ENCODE measurements around the gene TMCC1. TPM values are rescaled to one million over a fixed set of nuclear protein-coding genes. Genes with fewer than 3 reads are reported as not detected.
"Not testable (repeated sequence)": the region's sequence is repeated elsewhere in the genome, so short reads cannot be mapped to it uniquely, and the experiment has no call there.

TMCC1 gene
- total RNA-seq, 2 experiments from 2014 or later, result 13.6 to 14.3 TPM

DNA sequence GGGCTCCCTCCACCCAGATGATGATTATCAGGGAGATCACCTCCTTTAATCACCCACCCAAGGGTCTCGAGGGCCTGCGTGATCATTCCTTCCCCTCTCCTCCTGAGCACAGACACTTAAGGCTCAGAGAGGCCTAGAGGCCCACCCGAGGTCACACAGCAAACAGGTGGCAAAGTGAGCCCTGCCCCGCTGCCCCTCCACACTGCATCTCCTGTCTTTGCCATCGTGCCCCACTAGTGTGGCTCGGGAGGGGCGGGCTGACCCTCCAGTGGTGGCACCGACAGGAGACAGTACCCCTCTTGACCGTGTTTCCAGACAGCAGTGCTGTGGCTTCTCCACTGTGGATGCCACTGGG lies 282.1 kb downstream of the TMCC1 start:
- H3K4me1 Mint-ChIP-seq (ENCODE audit: low read depth), result peaks cover 3% of the 10 kb centered on the region
- H3K27ac Mint-ChIP-seq, result no peak overlapping the region
- no peak overlapping the region for H3K4me3 Mint-ChIP-seq
- no peaks in the 10 kb centered on the region for H3K36me3 Mint-ChIP-seq (ENCODE audit: low read depth)
- H3K27me3 Mint-ChIP-seq (ENCODE audit: low read depth), result peaks cover 4% of the 10 kb centered on the region
- H3K9me3 Mint-ChIP-seq, result no peaks in the 10 kb centered on the region
- intact Hi-C loops (cut with micrococcal nuclease), result no loop called here
- CTCF ChIA-PET, result no interaction called here
- no peak for DNase-seq

DNA sequence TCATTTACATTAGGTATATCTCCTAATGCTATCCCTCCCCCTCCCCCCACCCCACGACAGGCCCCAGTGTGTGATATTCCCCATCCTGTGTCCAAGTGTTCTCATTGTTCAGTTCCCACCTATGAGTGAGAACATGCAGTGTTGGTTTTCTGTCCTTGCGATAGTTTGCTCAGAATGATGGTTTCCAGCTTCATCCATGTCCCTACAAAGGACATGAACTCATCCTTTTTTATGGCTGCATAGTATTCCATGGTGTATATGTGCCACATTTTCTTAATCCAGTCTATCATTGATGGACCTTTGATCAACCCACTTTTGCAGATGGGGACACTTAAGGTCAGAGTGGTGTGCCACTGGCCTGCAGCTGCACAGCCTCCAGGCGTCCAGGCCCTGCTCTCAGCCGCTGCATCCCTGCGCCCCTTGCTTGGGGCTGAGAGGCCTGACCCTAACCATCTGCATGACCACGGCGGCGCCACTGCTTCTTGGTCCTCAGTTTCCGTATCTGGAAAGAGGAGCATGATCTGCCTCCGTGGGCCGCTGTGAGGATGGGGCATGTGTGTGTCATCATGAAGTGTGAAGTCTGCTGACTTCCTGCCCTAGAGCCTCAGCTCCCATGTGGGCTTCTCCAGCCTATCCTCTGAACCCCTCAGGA lies 282.6 kb downstream of the TMCC1 start:
- intact Hi-C loops (cut with micrococcal nuclease); H3K27ac Mint-ChIP-seq; H3K27me3 Mint-ChIP-seq (ENCODE audit: low read depth); H3K4me3 Mint-ChIP-seq; H3K9me3 Mint-ChIP-seq; CTCF ChIA-PET; DNase-seq; H3K36me3 Mint-ChIP-seq (ENCODE audit: low read depth); H3K4me1 Mint-ChIP-seq (ENCODE audit: low read depth): not testable (repeated sequence)

GRCh38 chr3:129610276-129610675 lies 283.2 kb downstream of the TMCC1 start:
- Mint-ChIP-seq H3K4me1 (ENCODE audit: low read depth) (peaks cover 7% of the 10 kb centered on the region), H3K36me3 (ENCODE audit: low read depth) (peaks cover 2% of the 10 kb centered on the region), H3K27ac (no peak overlapping the region), H3K4me3 (no peak overlapping the region), H3K9me3 (no peaks in the 10 kb centered on the region), H3K27me3 (ENCODE audit: low read depth) (peaks cover 7% of the 10 kb centered on the region)
- CTCF ChIA-PET, result no interaction called here
- no peak for DNase-seq
- intact Hi-C loops (cut with micrococcal nuclease), result no loop called here

DNA sequence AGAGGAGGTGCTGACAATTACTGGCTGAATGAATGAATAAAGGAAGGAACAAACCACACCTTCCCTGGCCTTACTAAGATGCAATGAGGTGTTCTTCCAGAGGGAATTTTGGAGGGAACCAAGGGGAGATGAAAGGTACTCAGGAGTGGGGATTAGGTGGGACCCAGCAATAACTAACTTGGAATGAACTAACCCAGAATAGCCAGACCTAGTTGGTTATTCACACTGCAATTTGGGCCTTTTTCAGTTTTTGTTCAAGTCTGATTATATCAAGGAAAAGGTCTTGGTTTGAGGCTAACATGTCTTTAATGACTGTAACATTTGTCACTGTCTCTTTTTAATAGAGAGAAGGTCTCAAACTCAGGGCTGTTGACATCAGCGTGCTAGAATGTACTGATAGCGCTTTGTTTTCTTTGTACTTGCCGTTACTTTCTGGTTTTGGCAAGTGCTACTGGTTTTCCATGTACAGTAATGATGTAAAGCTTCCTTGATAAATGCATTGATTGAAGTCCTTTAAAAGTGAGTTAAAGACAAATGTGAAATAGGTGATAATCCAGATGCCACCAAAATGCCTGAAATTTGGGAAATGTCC lies 283.8 kb downstream of the TMCC1 start:
- intact Hi-C loops (cut with micrococcal nuclease), result loop anchor here (5.0 kb wide), 3 partner anchors 167 to 267 kb away; partner anchors contain the start of gene IFT122
- Mint-ChIP-seq H3K27ac (no peak overlapping the region), H3K9me3 (no peaks in the 10 kb centered on the region), H3K36me3 (ENCODE audit: low read depth) (peaks cover 2% of the 10 kb centered on the region), H3K4me1 (ENCODE audit: low read depth) (peaks cover 7% of the 10 kb centered on the region), H3K4me3 (no peak overlapping the region), H3K27me3 (ENCODE audit: low read depth) (peaks cover 11% of the 10 kb centered on the region)
- CTCF ChIA-PET, result interaction anchor here (0.7 to 1.2 kb wide), 3 partner anchors 119 to 640 kb away, joined by 3 to 5 read pairs (median 4); no protein-coding TSS in a partner anchor
- no peak for DNase-seq

GRCh38 chr3:129608936-129609590 lies 284.4 kb downstream of the TMCC1 start:
- H3K27ac Mint-ChIP-seq, result no peak overlapping the region

DNA sequence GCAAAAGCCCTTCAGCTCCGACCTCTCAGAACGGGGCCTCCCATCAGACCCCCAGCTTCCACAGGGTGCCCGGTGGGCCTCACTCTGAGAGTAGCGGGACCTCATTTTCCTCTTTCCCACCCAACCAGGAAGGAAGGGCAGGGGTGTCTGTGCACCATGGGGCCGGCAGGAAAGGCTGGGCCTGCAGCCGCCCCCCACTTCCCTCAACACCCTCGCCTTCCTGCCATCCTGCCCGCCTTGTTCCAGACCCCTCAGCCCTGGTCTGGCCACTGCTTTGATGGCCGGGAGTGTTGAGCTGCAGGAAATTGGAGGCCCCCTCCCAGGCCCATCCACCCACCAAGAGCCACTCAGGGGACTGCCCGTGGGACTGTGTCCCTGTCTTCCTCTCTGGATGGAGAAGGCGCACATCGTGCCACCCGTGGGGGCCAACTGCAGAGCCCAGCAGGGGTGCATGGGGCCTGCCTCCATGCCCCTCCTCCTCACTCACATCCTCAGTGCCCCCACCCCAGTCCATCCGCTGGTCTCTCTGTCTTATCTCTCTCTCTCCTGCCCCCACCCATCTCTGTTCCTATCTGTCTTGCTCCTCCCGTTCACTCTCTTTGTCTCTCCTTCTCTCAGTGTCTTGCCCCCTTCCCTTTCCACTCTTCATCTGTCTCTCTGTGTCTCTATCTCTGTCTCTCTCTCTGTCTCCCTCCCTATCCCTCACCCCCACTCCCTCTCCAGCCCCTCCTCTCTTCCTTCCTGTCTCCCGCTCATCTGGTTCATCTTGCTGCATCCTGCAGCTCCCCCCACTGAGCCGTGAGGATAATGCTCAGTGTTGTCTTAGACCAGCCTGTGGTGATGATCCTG lies 285.2 kb downstream of the TMCC1 start:
- Mint-ChIP-seq H3K36me3 (ENCODE audit: low read depth) (peaks cover 2% of the 10 kb centered on the region), H3K4me3 (no peak overlapping the region), H3K9me3 (no peaks in the 10 kb centered on the region), H3K27me3 (ENCODE audit: low read depth) (peaks cover 19% of the 10 kb centered on the region), H3K4me1 (ENCODE audit: low read depth) (peaks cover 7% of the 10 kb centered on the region), H3K27ac (no peak overlapping the region)
- peak; percentile 41 for DNase-seq
- CTCF ChIA-PET, result interaction anchor here (0.8 to 1.2 kb wide), 2 partner anchors 118 to 224 kb away, joined by 3 to 5 read pairs; no protein-coding TSS in a partner anchor
- intact Hi-C loops (cut with micrococcal nuclease), result loop anchor here (1.0 to 5.0 kb wide), 4 partner anchors 118 to 266 kb away; partner anchors contain the start of gene IFT122

More at GRCh38 chr3:129608936-129609590, 284.4 kb downstream of the TMCC1 start:
- Mint-ChIP-seq H3K4me3 (no peak overlapping the region), H3K27me3 (ENCODE audit: low read depth) (peaks cover 16% of the 10 kb centered on the region), H3K36me3 (ENCODE audit: low read depth) (peaks cover 2% of the 10 kb centered on the region), H3K9me3 (no peaks in the 10 kb centered on the region), H3K4me1 (ENCODE audit: low read depth) (peaks cover 7% of the 10 kb centered on the region)
- CTCF ChIA-PET, result interaction anchor here (0.7 to 1.2 kb wide), 3 partner anchors 119 to 639 kb away, joined by 3 to 5 read pairs (median 4); no protein-coding TSS in a partner anchor
- intact Hi-C loops (cut with micrococcal nuclease), result loop anchor here (1.0 to 5.0 kb wide), 4 partner anchors 119 to 267 kb away; partner anchors contain the start of gene IFT122
- DNase-seq, result no peak

- Mint-ChIP-seq H3K4me1 (ENCODE audit: low read depth) (peaks cover 7% of the 10 kb centered on the region), H3K9me3 (no peaks in the 10 kb centered on the region), H3K4me3 (peak overlapping the region; percentile 73), H3K27ac (no peak overlapping the region), H3K27me3 (ENCODE audit: low read depth) (peaks cover 19% of the 10 kb centered on the region), H3K36me3 (ENCODE audit: low read depth) (peaks cover 2% of the 10 kb centered on the region)
- CTCF ChIA-PET, result no interaction called here
- intact Hi-C loops (cut with micrococcal nuclease), result loop anchor here (1.0 to 5.0 kb wide), 6 partner anchors 19 to 265 kb away; partner anchors contain the start of gene IFT122
- DNase-seq, result no peak
Observed at GRCh38 chr3:129607391-129608068, 286.0 kb downstream of the TMCC1 start.

DNA sequence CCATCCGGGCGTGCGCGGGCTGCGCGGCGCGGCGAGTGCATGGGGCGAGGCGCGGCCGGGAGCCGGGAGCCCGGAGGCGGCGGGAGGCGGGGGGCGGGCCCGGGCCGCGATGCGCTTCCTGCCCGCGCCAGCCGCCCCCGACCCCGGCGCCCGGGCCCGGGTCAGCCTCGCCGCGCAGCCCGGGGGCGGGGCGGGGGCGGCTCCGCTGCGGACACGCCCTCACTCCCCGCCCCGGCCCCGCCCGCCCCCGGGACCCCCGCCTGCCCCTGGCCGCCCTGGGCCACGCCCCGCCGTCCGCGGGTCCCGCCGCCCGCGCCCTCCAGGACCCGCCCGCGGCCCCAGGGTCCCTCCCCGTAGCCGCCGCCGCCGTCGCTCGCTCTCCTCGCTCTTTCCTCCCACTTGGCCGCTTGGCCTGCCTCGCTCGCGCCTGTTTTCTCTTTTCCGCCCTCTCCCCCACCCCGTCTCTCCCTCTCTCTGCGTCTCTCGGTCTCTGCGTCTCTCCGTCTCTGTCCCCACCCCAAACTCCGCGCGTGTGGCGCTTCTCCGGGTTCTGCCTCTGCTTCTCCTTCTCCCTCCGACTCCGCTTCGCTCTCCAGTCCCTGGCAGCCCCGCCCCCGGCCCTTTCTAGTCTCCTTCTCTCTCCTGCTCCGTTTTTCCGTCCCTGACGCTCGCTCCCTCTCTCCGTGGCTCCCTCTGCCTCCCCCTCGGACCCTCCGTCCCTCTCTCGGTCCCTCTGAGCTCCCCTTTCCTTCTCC lies 286.7 kb downstream of the TMCC1 start, which contains the start of gene PLXND1:
Gene PLXND1 (minus strand): TSS at position 41 of the 755 bp plus-strand sequence. CDS start 37 bp downstream, at position 4.
- H3K27ac Mint-ChIP-seq, result peak within 1 kb of the TSS; percentile 6
- CTCF ChIA-PET, result no interaction called here
- peaks cover 2% of the 10 kb centered on the region for H3K36me3 Mint-ChIP-seq (ENCODE audit: low read depth)
- peak within 1 kb of the TSS; percentile 77 for H3K4me3 Mint-ChIP-seq
- peaks cover 19% of the 10 kb centered on the region for H3K27me3 Mint-ChIP-seq (ENCODE audit: low read depth)
- peak; percentile 27 for DNase-seq
- H3K4me1 Mint-ChIP-seq (ENCODE audit: low read depth), result peaks cover 7% of the 10 kb centered on the region
- H3K9me3 Mint-ChIP-seq, result no peaks in the 10 kb centered on the region
- intact Hi-C loops (cut with micrococcal nuclease), result loop anchor here (1.0 to 5.0 kb wide), 5 partner anchors 19 to 265 kb away; partner anchors contain the start of gene IFT122

GRCh38 chr3:129605922-129606635 lies 287.4 kb downstream of the TMCC1 start:
- Mint-ChIP-seq H3K9me3 (no peaks in the 10 kb centered on the region), H3K4me1 (ENCODE audit: low read depth) (peaks cover 7% of the 10 kb centered on the region), H3K4me3 (peak overlapping the region; percentile 77), H3K27ac (peak overlapping the region; percentile 6), H3K27me3 (ENCODE audit: low read depth) (peaks cover 19% of the 10 kb centered on the region), H3K36me3 (ENCODE audit: low read depth) (peaks cover 2% of the 10 kb centered on the region)
- CTCF ChIA-PET, result interaction anchor here (0.6 to 1.1 kb wide), 2 partner anchors 21 to 24 kb away, joined by 3 read pairs; no protein-coding TSS in a partner anchor
- intact Hi-C loops (cut with micrococcal nuclease), result loop anchor here (2.0 to 5.0 kb wide), 4 partner anchors 164 to 264 kb away; partner anchors contain the start of gene IFT122
- no peak for DNase-seq

DNA sequence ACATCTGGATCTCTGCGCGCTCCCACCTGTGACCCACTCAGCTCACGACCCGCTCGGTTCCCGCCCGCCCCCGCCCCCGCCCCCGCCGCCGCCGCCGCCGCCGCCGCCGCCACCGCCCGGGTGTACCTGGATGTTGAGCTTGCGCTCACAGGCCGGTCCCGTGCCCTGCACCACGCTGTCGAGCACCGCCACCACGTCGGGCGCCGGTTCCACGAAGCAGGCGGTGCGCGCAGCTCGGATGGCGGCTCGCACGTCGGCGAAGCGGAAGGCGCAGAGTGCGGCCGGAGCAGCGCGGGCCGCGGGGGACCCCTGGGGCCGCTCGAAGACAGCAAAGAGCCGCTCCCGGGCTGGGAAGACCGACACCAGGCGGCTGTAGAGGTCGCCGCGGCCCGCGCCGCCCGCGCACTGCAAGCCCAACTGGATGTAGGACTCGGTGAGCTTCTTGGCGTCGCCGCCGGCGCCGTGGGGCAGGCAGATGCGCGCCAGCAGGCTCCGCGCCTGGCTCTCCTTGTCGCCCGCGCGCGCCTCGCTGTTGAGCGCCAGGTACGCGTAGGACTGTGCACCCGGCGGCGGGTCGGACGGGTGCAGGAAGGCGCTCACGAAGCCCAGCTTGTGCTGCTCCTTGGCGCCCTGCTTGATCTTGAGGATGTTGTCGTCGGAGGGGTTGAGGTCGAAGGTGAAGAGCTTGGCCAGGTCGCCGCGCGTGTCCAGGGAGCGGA lies 288.1 kb downstream of the TMCC1 start:
- peak; percentile 51 for DNase-seq
- intact Hi-C loops (cut with micrococcal nuclease), result loop anchor here (5.0 kb wide), 3 partner anchors 163 to 263 kb away; partner anchors contain the start of gene IFT122
- Mint-ChIP-seq H3K36me3 (ENCODE audit: low read depth) (peaks cover 2% of the 10 kb centered on the region), H3K27me3 (ENCODE audit: low read depth) (peaks cover 19% of the 10 kb centered on the region), H3K4me1 (ENCODE audit: low read depth) (peaks cover 7% of the 10 kb centered on the region), H3K27ac (peak overlapping the region; percentile 6), H3K9me3 (no peaks in the 10 kb centered on the region), H3K4me3 (peak overlapping the region; percentile 77)
- CTCF ChIA-PET, result interaction anchor here (0.6 to 1.1 kb wide), 2 partner anchors 21 to 23 kb away, joined by 3 read pairs; no protein-coding TSS in a partner anchor
